GM23338 (cell line): ENCODE measurements around the gene ZBTB8B. TPM values are rescaled to one million over a fixed set of nuclear protein-coding genes. Genes with fewer than 3 reads are reported as not detected.

Source experiments
- ATAC-seq: fragments of 200-7000 bp; cut with Tn5 transposase; 3 replicates; pipeline ENCODE4 v1.9.1; 2020
- DNase-seq: peaks from one replicate; pipeline ENCODE4 v3.0.0-alpha.2; 2015; ENCODE audit warnings: low spot score
- H2AFZ ChIP-seq: fragments of 200-600 bp; sonication (generic); 2 replicates; pipeline ENCODE4 v1.8.0; 2016; ENCODE audit warnings: antibody characterized with exemption, mild to moderate bottlenecking, moderate library complexity
- H3F3A ChIP-seq: fragments of 200-600 bp; sonication (generic); replicated peaks from 2 replicates; pipeline ENCODE4 v1.8.0; 2017; ENCODE audit warnings: antibody characterized with exemption, mixed run types, low read depth
- H3K27ac ChIP-seq: fragments of 200-600 bp; sonication (generic); 2 replicates; pipeline ENCODE4 v1.6.1; 2016; ENCODE audit warnings: low read depth
- H3K27me3 ChIP-seq: fragments of 200-600 bp; sonication (generic); 2 replicates; pipeline ENCODE4 v1.8.0; 2016; ENCODE audit warnings: mild to moderate bottlenecking, mixed run types, moderate library complexity; ENCODE audit not compliant: insufficient read depth
- H3K36me3 ChIP-seq: fragments of 200-600 bp; sonication (generic); 2 replicates; pipeline ENCODE4 v1.8.0; 2016; ENCODE audit warnings: mild to moderate bottlenecking; ENCODE audit not compliant: insufficient read depth
- H3K4me1 ChIP-seq: fragments of 200-600 bp; sonication (generic); 2 replicates; pipeline ENCODE4 v1.8.0; 2016; ENCODE audit warnings: mild to moderate bottlenecking, moderate library complexity; ENCODE audit not compliant: insufficient read depth
- H3K4me2 ChIP-seq: fragments of 200-600 bp; sonication (generic); 2 replicates; pipeline ENCODE4 v1.7.1; 2017; ENCODE audit warnings: mixed run types
- H3K4me3 ChIP-seq: fragments of 200-600 bp; sonication (generic); 2 replicates; pipeline ENCODE4 v1.6.1; 2016; ENCODE audit warnings: mixed run types
- H3K79me2 ChIP-seq: fragments of 200-600 bp; sonication (generic); replicated peaks from 2 replicates; pipeline ENCODE4 v1.8.0; 2017; ENCODE audit warnings: mild to moderate bottlenecking; ENCODE audit not compliant: insufficient read depth
- H3K9me2 ChIP-seq: fragments of 200-600 bp; sonication (generic); 2 replicates; pipeline ENCODE4 v1.8.0; 2017; ENCODE audit not compliant: insufficient read depth
- H4K20me1 ChIP-seq: fragments of 200-600 bp; sonication (generic); replicated peaks from 2 replicates; pipeline ENCODE4 v1.8.0; 2017; ENCODE audit warnings: mild to moderate bottlenecking; ENCODE audit not compliant: insufficient read depth
- H3K27ac Mint-ChIP-seq: 2 replicates; pipeline ENCODE4 v1.8.0; 2020; ENCODE audit warnings: inconsistent platforms, mild to moderate bottlenecking, moderate library complexity, mixed read lengths
- H3K27me3 Mint-ChIP-seq: 3 replicates; pipeline ENCODE4 v1.8.0; 2022; ENCODE audit warnings: low read depth, mild to moderate bottlenecking, moderate library complexity, mixed read lengths, inconsistent platforms; ENCODE audit not compliant: insufficient read depth, poor library complexity
- H3K36me3 Mint-ChIP-seq: 3 replicates; pipeline ENCODE4 v1.8.0; 2021; ENCODE audit warnings: low read depth, mild to moderate bottlenecking, inconsistent platforms, moderate library complexity, mixed read lengths
- H3K4me1 Mint-ChIP-seq: 3 replicates; pipeline ENCODE4 v1.8.0; 2020; ENCODE audit warnings: mild to moderate bottlenecking, inconsistent platforms, mixed read lengths
- H3K4me3 Mint-ChIP-seq: 3 replicates; pipeline ENCODE4 v1.8.0; 2021; ENCODE audit warnings: moderate library complexity, mild to moderate bottlenecking, inconsistent platforms, mixed read lengths
- H3K9me3 Mint-ChIP-seq: 3 replicates; pipeline ENCODE4 v1.8.0; 2020; ENCODE audit warnings: moderate library complexity, mild to moderate bottlenecking, inconsistent platforms, mixed read lengths
- CREB1 ChIP-seq: fragments of 250-450 bp; sonication (Bioruptor Pico); IDR thresholded peaks from 2 replicates; pipeline ENCODE4 v1.5.0; 2020; ENCODE audit warnings: low read depth, mild to moderate bottlenecking, moderate library complexity
- CTCF ChIP-seq, 2 experiments: fragments of 200-600 bp in 1 of 2; sonication (generic) in 1 of 2; conservative IDR thresholded peaks; 2 replicates each; pipeline versions ENCODE4 v1.5.1 to v1.6.1; 2016 to 2017; ENCODE audit warnings: antibody characterized with exemption in 2 of 2, low read depth in 2 of 2, mild to moderate bottlenecking in 2 of 2, moderate library complexity in 1 of 2
- ETS1 ChIP-seq: IDR thresholded peaks from 2 replicates; pipeline ENCODE4 v1.6.1; 2016; ENCODE audit warnings: antibody characterized with exemption
- EZH2 ChIP-seq: fragments of 200-600 bp; sonication (generic); IDR thresholded peaks from one replicate; pipeline ENCODE4 v1.8.0; 2017; ENCODE audit warnings: antibody characterized with exemption, mild to moderate bottlenecking, low read depth; ENCODE audit not compliant: unreplicated experiment
- EZH2phosphoT487 ChIP-seq: fragments of 200-600 bp; sonication (generic); IDR thresholded peaks from one replicate; pipeline ENCODE4 v1.8.1; 2018; ENCODE audit warnings: antibody characterized with exemption; ENCODE audit not compliant: unreplicated experiment
- JUNB ChIP-seq: IDR thresholded peaks from one replicate; pipeline ENCODE4 v1.6.1; 2016; ENCODE audit warnings: antibody characterized with exemption; ENCODE audit not compliant: unreplicated experiment
- NANOG ChIP-seq: IDR thresholded peaks from 2 replicates; pipeline ENCODE4 v1.6.1; 2016; ENCODE audit warnings: antibody characterized with exemption, borderline replicate concordance
- POLR2AphosphoS5 ChIP-seq: IDR thresholded peaks from 2 replicates; pipeline ENCODE4 v1.6.1; 2016; ENCODE audit warnings: antibody characterized with exemption, low read depth
- REST ChIP-seq: IDR thresholded peaks from one replicate; pipeline ENCODE4 v1.6.1; 2018; ENCODE audit warnings: antibody characterized with exemption; ENCODE audit not compliant: unreplicated experiment
- STAT1 ChIP-seq: IDR thresholded peaks from one replicate; pipeline ENCODE4 v1.6.1; 2016; ENCODE audit warnings: antibody characterized with exemption; ENCODE audit not compliant: unreplicated experiment
- ZNF114 ChIP-seq: fragments of 250-450 bp; sonication (Bioruptor Pico); IDR thresholded peaks from 2 replicates; pipeline ENCODE4 v1.5.0; 2020; ENCODE audit warnings: mild to moderate bottlenecking, moderate library complexity
- ZNF331 ChIP-seq: fragments of 250-450 bp; sonication (Bioruptor Pico); IDR thresholded peaks from 2 replicates; pipeline ENCODE4 v1.5.0; 2020; ENCODE audit warnings: low read depth, mild to moderate bottlenecking, moderate library complexity
- ZNF462 ChIP-seq: fragments of 250-450 bp; sonication (Bioruptor Pico); IDR thresholded peaks from 2 replicates; pipeline ENCODE4 v1.5.0; 2020; ENCODE audit warnings: mild to moderate bottlenecking, moderate library complexity
- polyA plus RNA-seq: library from polyadenylated mRNA; unstranded; fragments of >200 nt; fragmentation: Nextera tagmentation; extraction: Ambion mirVana; gene quantifications from 2 replicates; pipeline ENCODE4 v1.2.1, GENCODE V29; 2016
- total RNA-seq: library from RNA; depleted of rRNA; stranded (reverse); fragments of >200 nt; shearing (Covaris generic); gene quantifications from 2 replicates; pipeline ENCODE4 v1.2.3, GENCODE V29; 2014

Gene ZBTB8B
- total and polyA plus RNA-seq, 2 experiments from 2014 or later, result 0.95 to 4.2 TPM

GRCh38 chr1:32494196-32494595, 29.3 kb downstream of the ZBTB8B start:
- H2AFZ ChIP-seq, result no peak overlapping the region
- ATAC-seq, result no peak

More at GRCh38 chr1:32494196-32494595, 29.3 kb downstream of the ZBTB8B start:
- TF ChIP-seq STAT1 (no peak), EZH2phosphoT487 (no peak), REST (no peak), ZNF462 (no peak), NANOG (no peak), CTCF (conservative IDR thresholded peaks at IDR 0.05; ENCODE audit: low read depth in 2 of 2) (no peak), JUNB (no peak), EZH2 (no peak), ZNF331 (CRISPR knock-in tag) (no peak), ZNF114 (no peak), POLR2AphosphoS5 (no peak), CREB1 (CRISPR knock-in tag) (no peak), ETS1 (no peak)
- H3K36me3 ChIP-seq, result no peaks in the 10 kb centered on the region
- no peak overlapping the region for H3K4me2 ChIP-seq
- H4K20me1 ChIP-seq, result no peaks in the 10 kb centered on the region
- no peak overlapping the region for H3K27ac ChIP-seq
- Mint-ChIP-seq H3K27ac (no peak overlapping the region), H3K4me1 (peaks cover 6% of the 10 kb centered on the region; the same call in 2 of the 3 replicates), H3K4me3 (no peak overlapping the region), H3K27me3 (no peaks in the 10 kb centered on the region), H3K9me3 (no peaks in the 10 kb centered on the region), H3K36me3 (no peaks in the 10 kb centered on the region)
- no peaks in the 10 kb centered on the region for H3K79me2 ChIP-seq
- H3K9me2 ChIP-seq, result no peaks in the 10 kb centered on the region
- no peak for DNase-seq
- no peak overlapping the region for H3K4me3 ChIP-seq
- H3F3A ChIP-seq, result 0 out of 2 replicates have a peak, but pooled peaks cover 10% of the 10 kb centered on the region
- no peaks in the 10 kb centered on the region for H3K27me3 ChIP-seq
- H3K4me1 ChIP-seq, result no peaks in the 10 kb centered on the region
